Activated CD8-positive, alpha-beta memory T cell treated with anti-CD3 and anti-CD28 coated beads for 4 hours (primary cell): ENCODE results near the gene APCDD1.

Experiments used
- DNase-seq, 2 donors: peaks; one replicate each; pipeline ENCODE4 v3.0.0-alpha.2; 2020; ENCODE audit warnings: low read depth in 2 of 2

APCDD1 gene

GRCh38 chr18:10431680-10432079, 22.8 kb upstream of the APCDD1 start:
- no peak for DNase-seq

GRCh38 chr18:10432781-10433180, 21.7 kb upstream of the APCDD1 start:
- no peak for DNase-seq

- no peak for DNase-seq
Observed at GRCh38 chr18:10436160-10436559, 18.3 kb upstream of the APCDD1 start.

- DNase-seq = no peak
Observed at GRCh38 chr18:10437837-10438236, 16.6 kb upstream of the APCDD1 start.

- DNase-seq = no peak
Observed at GRCh38 chr18:10439898-10440297, 14.5 kb upstream of the APCDD1 start.

GRCh38 chr18:10440884-10441283, 13.6 kb upstream of the APCDD1 start:
- no peak for DNase-seq

GRCh38 chr18:10441472-10441871, 13.0 kb upstream of the APCDD1 start:
- no peak for DNase-seq

- no peak for DNase-seq
Observed at GRCh38 chr18:10442551-10442971, 11.9 kb upstream of the APCDD1 start.

GRCh38 chr18:10443001-10443400, 11.4 kb upstream of the APCDD1 start:
- no peak for DNase-seq

- DNase-seq = no peak
Observed at GRCh38 chr18:10444314-10445006, 10.0 kb upstream of the APCDD1 start.

- no peak for DNase-seq
Observed at GRCh38 chr18:10449396-10449795, 5.0 kb upstream of the APCDD1 start.

GRCh38 chr18:10450986-10451385, 3.4 kb upstream of the APCDD1 start:
- no peak for DNase-seq

- no peak for DNase-seq
Observed at GRCh38 chr18:10453261-10453805, 1.1 kb upstream of the APCDD1 start.

- no peak for DNase-seq
Observed at GRCh38 chr18:10454681-10455557, 484 bp downstream of the APCDD1 start.

- DNase-seq = no peak
Observed at GRCh38 chr18:10455726-10456453, 1.5 kb downstream of the APCDD1 start.

- no peak for DNase-seq
Observed at GRCh38 chr18:10456718-10457117, 2.3 kb downstream of the APCDD1 start.

GRCh38 chr18:10457128-10457527, 2.7 kb downstream of the APCDD1 start:
- DNase-seq = no peak

- no peak for DNase-seq
Observed at GRCh38 chr18:10457767-10458166, 3.3 kb downstream of the APCDD1 start.

GRCh38 chr18:10458691-10459090, 4.3 kb downstream of the APCDD1 start:
- DNase-seq = no peak

- no peak for DNase-seq
Observed at GRCh38 chr18:10459587-10459986, 5.2 kb downstream of the APCDD1 start.

GRCh38 chr18:10460414-10461018, 6.1 kb downstream of the APCDD1 start:
- no peak for DNase-seq

- no peak for DNase-seq
Observed at GRCh38 chr18:10461989-10462388, 7.6 kb downstream of the APCDD1 start.
